Measurements from ENCODE around the gene MBIP.

The MBIP gene

GRCh38 chr14:36324897-36325296 lies 4.5 kb upstream of the MBIP start:
- H3K4me1 Mint-ChIP-seq: peaks cover 7% of the 10 kb centered on the region
- peaks cover 3% of the 10 kb centered on the region for H3K9me3 Mint-ChIP-seq
- DNase-seq (ENCODE audit: low spot score in 2 of 2) (no peak), ATAC-seq (no peak)
- H3K36me3 Mint-ChIP-seq: peaks cover 8% of the 10 kb centered on the region
- H3K27ac Mint-ChIP-seq: no peak overlapping the region
- no peak overlapping the region for H3K4me3 Mint-ChIP-seq

DNA sequence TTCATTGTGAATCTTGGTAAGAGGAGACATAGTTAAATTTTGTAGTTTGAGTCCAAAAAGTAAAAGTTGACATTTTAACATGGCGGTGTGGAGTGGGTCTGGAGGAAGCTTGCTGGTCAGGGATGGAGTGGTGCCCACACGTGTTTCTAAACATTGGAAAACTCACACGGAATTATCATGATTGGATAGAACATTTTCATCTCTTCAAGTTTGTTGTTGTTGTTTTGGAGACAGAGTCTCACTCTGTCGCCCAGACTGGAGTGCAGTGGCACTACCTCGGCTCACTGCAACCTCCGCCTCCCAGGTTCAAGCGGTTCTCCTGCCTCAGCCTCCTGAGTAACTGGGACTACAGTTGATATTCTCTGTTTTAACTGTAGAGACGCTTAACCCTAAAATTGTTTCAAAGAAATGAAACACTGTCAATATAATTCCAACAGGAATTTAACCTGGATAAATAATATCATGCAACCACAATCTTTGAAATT lies 502 bp upstream of the MBIP start:
- Mint-ChIP-seq H3K9me3 (peaks cover 3% of the 10 kb centered on the region), H3K4me3 (peak overlapping the region; percentile 92), H3K36me3 (peaks cover 8% of the 10 kb centered on the region), H3K4me1 (peaks cover 8% of the 10 kb centered on the region), H3K27ac (peak overlapping the region; percentile 90)
- ATAC-seq (peak; percentile 1), DNase-seq (ENCODE audit: low spot score in 2 of 2) (no peak)

- ATAC-seq: no peak
- Mint-ChIP-seq H3K4me1 (peaks cover 19% of the 10 kb centered on the region), H3K4me3 (peak overlapping the region; percentile 92), H3K9me3 (peaks cover 3% of the 10 kb centered on the region), H3K27ac (peak overlapping the region; percentile 90), H3K36me3 (peaks cover 13% of the 10 kb centered on the region)
- DNase-seq (ENCODE audit: low spot score in 2 of 2): no peak
Measured at GRCh38 chr14:36319899-36320199, 588 bp downstream of the MBIP start.

GRCh38 chr14:36317650-36318049 lies 2.8 kb downstream of the MBIP start:
- Mint-ChIP-seq H3K9me3 (peaks cover 3% of the 10 kb centered on the region), H3K36me3 (peaks cover 35% of the 10 kb centered on the region), H3K4me1 (peaks cover 25% of the 10 kb centered on the region), H3K4me3 (no peak overlapping the region), H3K27ac (no peak overlapping the region)
- DNase-seq (ENCODE audit: low spot score in 2 of 2) (no peak), ATAC-seq (peak; percentile 24)

DNA sequence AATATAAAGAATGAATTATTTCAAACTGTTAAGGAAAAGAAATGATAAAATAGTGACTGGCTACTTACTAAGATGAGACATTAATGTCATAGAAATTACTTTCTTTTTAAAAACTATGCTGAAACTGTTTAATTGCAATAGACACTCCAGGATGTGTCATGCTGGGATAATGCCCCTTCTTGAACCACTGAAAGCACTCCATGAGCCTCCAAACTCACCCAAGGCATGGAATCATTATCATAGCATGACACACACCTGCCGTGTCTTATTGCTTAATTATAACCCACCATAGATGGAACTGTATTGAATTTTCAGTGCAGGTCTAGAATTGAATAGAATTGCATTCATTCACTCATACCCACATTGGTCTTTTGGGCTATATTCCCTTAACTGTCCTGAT lies 4.3 kb downstream of the MBIP start:
- Mint-ChIP-seq H3K4me3 (no peak overlapping the region), H3K36me3 (peaks cover 49% of the 10 kb centered on the region), H3K27ac (no peak overlapping the region), H3K9me3 (peaks cover 3% of the 10 kb centered on the region), H3K4me1 (peaks cover 25% of the 10 kb centered on the region)
- DNase-seq (ENCODE audit: low spot score in 2 of 2): no peak
- ATAC-seq: no peak

GRCh38 chr14:36315159-36315853 lies 5.1 kb downstream of the MBIP start:
- peak; percentile 90 for ATAC-seq
- Mint-ChIP-seq H3K4me1 (peaks cover 18% of the 10 kb centered on the region), H3K9me3 (no peaks in the 10 kb centered on the region), H3K27ac (peak overlapping the region; percentile 59), H3K36me3 (peaks cover 52% of the 10 kb centered on the region), H3K4me3 (peak overlapping the region; percentile 34)
- peak in 1 of 2 donors; percentile 57 for DNase-seq (ENCODE audit: low spot score in 2 of 2)

DNA sequence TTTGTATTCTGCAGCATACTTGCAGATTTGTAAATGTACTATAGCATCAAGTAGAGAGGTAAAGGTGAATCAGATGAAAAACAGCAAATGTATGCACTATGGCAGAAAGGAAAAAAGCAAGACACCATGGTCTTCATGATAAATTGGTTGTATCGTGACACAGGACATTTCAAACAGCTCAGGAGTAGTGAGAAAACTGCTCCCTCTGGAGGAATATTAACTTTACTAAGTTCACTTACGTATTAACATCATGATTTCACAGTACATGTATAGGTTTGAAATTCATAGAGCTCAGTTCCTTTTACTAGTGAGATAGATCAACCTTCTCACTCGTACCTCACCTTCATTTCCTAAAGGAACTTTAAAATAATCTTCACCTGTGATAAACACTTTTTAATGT lies 6.5 kb downstream of the MBIP start:
- ATAC-seq (no peak), DNase-seq (ENCODE audit: low spot score in 2 of 2) (no peak)
- no peak overlapping the region for H3K4me3 Mint-ChIP-seq
- no peak overlapping the region for H3K27ac Mint-ChIP-seq
- H3K4me1 Mint-ChIP-seq: peaks cover 18% of the 10 kb centered on the region
- H3K36me3 Mint-ChIP-seq: peaks cover 63% of the 10 kb centered on the region
- H3K9me3 Mint-ChIP-seq: no peaks in the 10 kb centered on the region

DNA sequence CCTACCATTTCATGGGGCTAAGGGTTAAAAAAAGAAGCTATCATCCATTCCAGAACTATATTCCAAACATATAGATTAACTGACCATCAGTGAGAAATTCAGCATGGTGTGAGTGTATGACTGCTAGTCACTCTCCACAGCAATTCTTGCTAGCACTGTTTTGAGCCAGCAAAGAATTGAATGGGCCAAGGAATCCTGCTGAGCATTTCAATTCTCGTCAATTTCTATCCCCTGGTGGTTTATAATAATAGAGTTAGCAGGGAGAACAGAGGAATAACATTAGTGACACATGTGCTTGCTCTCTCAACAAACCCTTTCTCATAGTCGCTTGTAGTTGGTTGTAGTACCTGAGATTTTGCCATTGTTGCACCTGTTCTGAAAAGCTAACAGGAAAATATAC lies 7.2 kb downstream of the MBIP start:
- ATAC-seq (no peak), DNase-seq (ENCODE audit: low spot score in 2 of 2) (no peak)
- no peaks in the 10 kb centered on the region for H3K9me3 Mint-ChIP-seq
- H3K4me1 Mint-ChIP-seq: peaks cover 18% of the 10 kb centered on the region
- H3K36me3 Mint-ChIP-seq: peaks cover 70% of the 10 kb centered on the region
- H3K27ac Mint-ChIP-seq: no peak overlapping the region
- no peak overlapping the region for H3K4me3 Mint-ChIP-seq

GRCh38 chr14:36306836-36307235 lies 13.6 kb downstream of the MBIP start:
- no peak overlapping the region for H3K27ac Mint-ChIP-seq
- H3K4me3 Mint-ChIP-seq: no peak overlapping the region
- H3K9me3 Mint-ChIP-seq: no peaks in the 10 kb centered on the region
- no peak for DNase-seq (ENCODE audit: low spot score in 2 of 2)
- no peak for ATAC-seq
- H3K4me1 Mint-ChIP-seq: no peaks in the 10 kb centered on the region
- H3K36me3 Mint-ChIP-seq: peaks cover 98% of the 10 kb centered on the region

GRCh38 chr14:36304895-36305294 lies 15.5 kb downstream of the MBIP start:
- H3K4me3 Mint-ChIP-seq: no peak overlapping the region
- H3K27ac Mint-ChIP-seq: no peak overlapping the region
- DNase-seq (ENCODE audit: low spot score in 2 of 2): no peak
- H3K9me3 Mint-ChIP-seq: no peaks in the 10 kb centered on the region
- H3K36me3 Mint-ChIP-seq: peaks cover 98% of the 10 kb centered on the region
- H3K4me1 Mint-ChIP-seq: no peaks in the 10 kb centered on the region
- ATAC-seq: no peak

DNA sequence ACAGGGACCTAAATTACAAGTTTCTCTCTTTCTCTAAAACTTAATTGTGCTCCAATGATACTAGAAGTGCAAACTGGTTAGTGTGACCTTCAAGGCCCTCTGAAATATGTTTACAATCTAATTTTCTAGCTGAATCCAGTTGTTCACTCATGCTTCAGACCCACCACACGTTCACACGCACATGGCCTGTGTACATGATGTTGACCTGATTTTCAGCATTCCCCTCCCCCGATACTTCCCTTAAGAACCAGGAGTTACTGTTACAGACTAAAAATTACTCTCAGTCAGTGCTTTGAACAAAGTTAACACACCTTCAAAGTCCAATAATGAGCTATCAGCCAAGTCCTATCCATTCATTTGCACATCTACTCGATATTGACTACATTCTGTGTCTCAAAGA lies 16.5 kb downstream of the MBIP start:
- no peak for DNase-seq (ENCODE audit: low spot score in 2 of 2)
- no peaks in the 10 kb centered on the region for H3K4me1 Mint-ChIP-seq
- H3K4me3 Mint-ChIP-seq: no peak overlapping the region
- H3K36me3 Mint-ChIP-seq: peaks cover 99% of the 10 kb centered on the region
- ATAC-seq: no peak
- no peak overlapping the region for H3K27ac Mint-ChIP-seq
- no peaks in the 10 kb centered on the region for H3K9me3 Mint-ChIP-seq

GRCh38 chr14:36302823-36303222 lies 17.6 kb downstream of the MBIP start:
- no peak for DNase-seq (ENCODE audit: low spot score in 2 of 2)
- Mint-ChIP-seq H3K27ac (peak overlapping the region; percentile 17), H3K4me3 (no peak overlapping the region), H3K36me3 (peaks cover 99% of the 10 kb centered on the region), H3K9me3 (no peaks in the 10 kb centered on the region), H3K4me1 (no peaks in the 10 kb centered on the region)
- ATAC-seq: no peak

DNA sequence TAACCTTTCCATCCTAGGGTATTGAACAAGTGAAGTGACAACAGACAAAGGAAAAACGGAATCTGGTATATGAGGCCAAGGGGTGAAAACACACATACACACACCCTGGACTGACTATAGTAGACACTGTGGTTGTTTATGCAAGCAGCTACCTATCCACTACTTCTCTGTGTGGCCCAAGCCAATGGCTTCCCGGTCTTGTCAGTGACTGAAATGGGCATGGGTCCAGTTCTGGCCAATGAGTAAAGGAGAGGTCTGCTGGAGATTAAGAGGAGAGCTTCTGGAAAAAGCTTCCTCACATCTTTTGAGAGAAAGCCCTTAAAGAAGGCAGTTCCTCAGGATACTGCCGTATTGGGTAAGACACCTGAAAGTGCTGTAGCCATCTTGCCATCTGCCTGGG lies 19.3 kb downstream of the MBIP start:
- DNase-seq (ENCODE audit: low spot score in 2 of 2) (no peak), ATAC-seq (no peak)
- Mint-ChIP-seq H3K9me3 (no peaks in the 10 kb centered on the region), H3K4me3 (no peak overlapping the region), H3K4me1 (no peaks in the 10 kb centered on the region), H3K27ac (no peak overlapping the region), H3K36me3 (peaks cover 90% of the 10 kb centered on the region)

DNA sequence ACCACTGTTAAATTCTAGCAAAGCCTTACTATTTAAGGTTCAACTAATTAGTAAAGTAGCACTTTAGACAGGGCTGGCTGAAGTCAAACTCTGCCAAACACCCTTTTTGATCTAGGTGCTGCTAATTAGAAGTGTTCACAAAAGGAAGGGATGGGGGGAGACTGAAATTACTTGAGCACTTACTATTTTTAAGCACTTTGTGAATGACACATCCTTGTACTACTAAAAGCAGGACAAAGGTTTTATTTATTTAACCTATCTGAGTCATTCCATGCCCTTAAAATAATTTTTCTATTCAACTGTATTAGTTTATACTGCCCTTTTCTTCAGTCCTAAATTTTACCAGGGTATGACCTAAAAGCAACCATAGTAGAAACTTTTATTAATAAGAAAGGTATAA lies 20.1 kb downstream of the MBIP start:
- H3K9me3 Mint-ChIP-seq: no peaks in the 10 kb centered on the region
- H3K36me3 Mint-ChIP-seq: peaks cover 82% of the 10 kb centered on the region
- no peak overlapping the region for H3K27ac Mint-ChIP-seq
- no peaks in the 10 kb centered on the region for H3K4me1 Mint-ChIP-seq
- ATAC-seq (no peak), DNase-seq (ENCODE audit: low spot score in 2 of 2) (no peak)
- no peak overlapping the region for H3K4me3 Mint-ChIP-seq

- no peaks in the 10 kb centered on the region for H3K9me3 Mint-ChIP-seq
- ATAC-seq (no peak), DNase-seq (ENCODE audit: low spot score in 2 of 2) (no peak)
- H3K27ac Mint-ChIP-seq: no peak overlapping the region
- H3K36me3 Mint-ChIP-seq: peaks cover 39% of the 10 kb centered on the region
- no peak overlapping the region for H3K4me3 Mint-ChIP-seq
- H3K4me1 Mint-ChIP-seq: no peaks in the 10 kb centered on the region
Measured at GRCh38 chr14:36295642-36296627, 24.5 kb downstream of the MBIP start.

- no peak overlapping the region for H3K4me3 Mint-ChIP-seq
- H3K27ac Mint-ChIP-seq: no peak overlapping the region
- no peaks in the 10 kb centered on the region for H3K9me3 Mint-ChIP-seq
- ATAC-seq: no peak
- no peaks in the 10 kb centered on the region for H3K4me1 Mint-ChIP-seq
- DNase-seq (ENCODE audit: low spot score in 2 of 2): no peak
- peaks cover 25% of the 10 kb centered on the region for H3K36me3 Mint-ChIP-seq
Measured at GRCh38 chr14:36294543-36294942, 25.9 kb downstream of the MBIP start.
